CD4-positive, alpha-beta memory T cell (primary cell): ENCODE data around the gene RASL12. TPM values are rescaled to one million over a fixed set of nuclear protein-coding genes. Genes with fewer than 3 reads are reported as not detected.

Experiments
- CTCF ChIA-PET: fragments of 350-600 bp; sonication (Branson Sonifier 250); formaldehyde crosslinking; loops from one replicate; lab custom pipeline; 2021; ENCODE audit warnings: inconsistent platforms; ENCODE audit not compliant: partially characterized antibody; lab: Charles Lee
- POLR2A ChIA-PET: fragments of 350-600 bp; sonication (Branson Sonifier 250); formaldehyde crosslinking; loops from one replicate; lab custom pipeline; 2021; ENCODE audit not compliant: partially characterized antibody; lab: Charles Lee
- DNase-seq, 5 donors: peaks; one replicate each; pipeline versions ENCODE4 v3.0.0 to v3.0.0-alpha.2; 2020 to 2022; ENCODE audit warnings: mixed read lengths in 1 of 5
- H3K27ac ChIP-seq: one replicate; pipeline ENCODE4 v1.7.0; 2013; ENCODE audit warnings: low read depth, low read length
- H3K27me3 ChIP-seq: 2 replicates; pipeline ENCODE4 v1.7.0; 2013; ENCODE audit warnings: mild to moderate bottlenecking, low read length, moderate library complexity; ENCODE audit not compliant: insufficient read depth
- H3K36me3 ChIP-seq: 2 replicates; pipeline ENCODE4 v1.7.0; 2013; ENCODE audit warnings: mild to moderate bottlenecking, low read length, moderate library complexity; ENCODE audit not compliant: insufficient read depth
- H3K4me1 ChIP-seq: 2 replicates; pipeline ENCODE4 v1.7.0; 2013; ENCODE audit warnings: mild to moderate bottlenecking, low read length, moderate library complexity; ENCODE audit not compliant: insufficient read depth
- H3K4me3 ChIP-seq, 2 donors: one replicate each; pipeline ENCODE4 v1.7.0; 2013; ENCODE audit warnings: low read length in 2 of 2, mild to moderate bottlenecking in 1 of 2
- H3K9me3 ChIP-seq, 2 donors: one replicate each; pipeline ENCODE4 v1.7.0; 2013; ENCODE audit warnings: low read length in 2 of 2, control low read depth in 1 of 2; ENCODE audit not compliant: control insufficient read depth in 1 of 2
- H3K27ac Mint-ChIP-seq, 7 donors: one replicate each; pipeline ENCODE4 v1.8.0; 2020 to 2021; ENCODE audit warnings: mixed read lengths in 7 of 7, mild to moderate bottlenecking in 6 of 7, inconsistent platforms in 3 of 7, moderate library complexity in 3 of 7
- H3K27me3 Mint-ChIP-seq, 2 donors: one replicate each; pipeline ENCODE4 v1.8.0; 2020 to 2021; ENCODE audit warnings: mixed read lengths in 2 of 2
- H3K36me3 Mint-ChIP-seq, 2 donors: one replicate each; pipeline ENCODE4 v1.8.0; 2020 to 2021; ENCODE audit warnings: mixed read lengths in 2 of 2, inconsistent platforms in 1 of 2, mild to moderate bottlenecking in 1 of 2
- H3K4me1 Mint-ChIP-seq, 4 donors: one replicate each; pipeline ENCODE4 v1.8.0; 2020 to 2021; ENCODE audit warnings: mixed read lengths in 4 of 4, mild to moderate bottlenecking in 1 of 4
- H3K4me3 Mint-ChIP-seq, 8 donors: one replicate each; pipeline ENCODE4 v1.8.0; 2020 to 2021; ENCODE audit warnings: mixed read lengths in 8 of 8, mild to moderate bottlenecking in 7 of 8, moderate library complexity in 6 of 8, inconsistent platforms in 3 of 8
- H3K9me3 Mint-ChIP-seq, 8 donors: one replicate each; pipeline ENCODE4 v1.8.0; 2020 to 2021; ENCODE audit warnings: mixed read lengths in 8 of 8, mild to moderate bottlenecking in 5 of 8, inconsistent platforms in 3 of 8, moderate library complexity in 1 of 8
- intact Hi-C: fragments of 100-400 bp; cut with micrococcal nuclease; formaldehyde crosslinking; loops from one replicate; pipeline ENCODE4 v1.15.1; 2023
- polyA plus RNA-seq, 2 donors: library from polyadenylated mRNA; unstranded; fragments of 300-500 nt; fragmentation: Illumina TruSeq; gene quantifications; one replicate each; pipeline ENCODE4 v1.2.3, GENCODE V29; 2021
- total RNA-seq, 2 experiments: library from RNA; stranded (reverse); gene quantifications; one replicate each; pipeline ENCODE4 v1.2.3, GENCODE V29; 2021

The RASL12 gene
- total and polyA plus RNA-seq, 4 experiments from 2014 or later: not detected

GRCh38 chr15:65085990-65086679 lies 18.3 kb upstream of the RASL12 start:
- intact Hi-C loops: no loop called here
- ChIA-PET POLR2A (no interaction called here), CTCF (interaction anchor here (1.0 to 1.1 kb wide), 2 partner anchors 12 to 351 kb away, joined by 3 read pairs; no protein-coding TSS in a partner anchor)
- no peak for DNase-seq
- Mint-ChIP-seq H3K27me3 (peaks cover 13 to 15% of the 10 kb centered on the region in 2 donors), H3K4me1 (peaks cover 7 to 14% (median 10%) of the 10 kb centered on the region in 4 donors), H3K36me3 (no peaks in the 10 kb centered on the region), H3K4me3 (no peak overlapping the region), H3K9me3 (no peaks in the 10 kb centered on the region), H3K27ac (peak overlapping the region in 1 of 7 donors; percentile 18)
- H3K4me1 ChIP-seq: peaks cover 10% of the 10 kb centered on the region
- H3K27ac ChIP-seq: no peak overlapping the region
- H3K9me3 ChIP-seq: no peaks in the 10 kb centered on the region
- H3K4me3 ChIP-seq: no peak overlapping the region
- no peaks in the 10 kb centered on the region for H3K27me3 ChIP-seq
- no peaks in the 10 kb centered on the region for H3K36me3 ChIP-seq

GRCh38 chr15:65085207-65085753 lies 17.5 kb upstream of the RASL12 start:
- Mint-ChIP-seq H3K27ac (no peak overlapping the region), H3K36me3 (no peaks in the 10 kb centered on the region)
- POLR2A ChIA-PET: no interaction called here

GRCh38 chr15:65084500-65085206 lies 16.9 kb upstream of the RASL12 start:
- no peak for DNase-seq
- POLR2A ChIA-PET: no interaction called here
- Histone ChIP-seq H3K9me3 (no peaks in the 10 kb centered on the region), H3K36me3 (no peaks in the 10 kb centered on the region), H3K4me1 (peaks cover 10% of the 10 kb centered on the region), H3K27ac (no peak overlapping the region), H3K4me3 (no peak overlapping the region), H3K27me3 (no peaks in the 10 kb centered on the region)
- intact Hi-C loops: no loop called here
- Mint-ChIP-seq H3K27ac (no peak overlapping the region), H3K4me3 (no peak overlapping the region), H3K4me1 (peaks cover 7 to 15% (median 11%) of the 10 kb centered on the region in 4 donors), H3K36me3 (no peaks in the 10 kb centered on the region), H3K9me3 (no peaks in the 10 kb centered on the region), H3K27me3 (peaks cover 16 to 20% of the 10 kb centered on the region in 2 donors)
- CTCF ChIA-PET: no interaction called here

More at GRCh38 chr15:65085207-65085753, 17.5 kb upstream of the RASL12 start:
- peaks cover 16 to 20% of the 10 kb centered on the region in 2 donors for H3K27me3 Mint-ChIP-seq
- H3K9me3 Mint-ChIP-seq: no peaks in the 10 kb centered on the region
- peaks cover 7 to 15% (median 11%) of the 10 kb centered on the region in 4 donors for H3K4me1 Mint-ChIP-seq
- Histone ChIP-seq H3K4me3 (no peak overlapping the region), H3K27me3 (no peaks in the 10 kb centered on the region), H3K4me1 (peaks cover 10% of the 10 kb centered on the region), H3K27ac (no peak overlapping the region), H3K9me3 (no peaks in the 10 kb centered on the region), H3K36me3 (no peaks in the 10 kb centered on the region)
- no peak overlapping the region for H3K4me3 Mint-ChIP-seq
- DNase-seq: no peak
- intact Hi-C loops: no loop called here
- CTCF ChIA-PET: no interaction called here

GRCh38 chr15:65083262-65083701 lies 15.5 kb upstream of the RASL12 start:
- H3K36me3 ChIP-seq: no peaks in the 10 kb centered on the region
- peaks cover 10% of the 10 kb centered on the region for H3K4me1 ChIP-seq
- no peak overlapping the region for H3K27ac ChIP-seq
- Mint-ChIP-seq H3K4me3 (no peak overlapping the region), H3K36me3 (no peaks in the 10 kb centered on the region), H3K4me1 (peaks cover 8 to 15% (median 11%) of the 10 kb centered on the region in 4 donors), H3K27ac (no peak overlapping the region), H3K9me3 (no peaks in the 10 kb centered on the region), H3K27me3 (peaks cover 25% of the 10 kb centered on the region in 2 donors)
- H3K4me3 ChIP-seq: no peak overlapping the region
- ChIA-PET CTCF (no interaction called here), POLR2A (interaction anchor here (0.6 kb wide), 1 partner anchor 214 kb away, joined by 3 read pairs; no protein-coding TSS in a partner anchor)
- no peaks in the 10 kb centered on the region for H3K27me3 ChIP-seq
- no peaks in the 10 kb centered on the region for H3K9me3 ChIP-seq
- intact Hi-C loops: no loop called here
- no peak for DNase-seq

GRCh38 chr15:65082303-65082953 lies 14.6 kb upstream of the RASL12 start:
- Mint-ChIP-seq H3K36me3 (no peaks in the 10 kb centered on the region), H3K4me1 (peaks cover 12 to 22% (median 18%) of the 10 kb centered on the region in 4 donors), H3K27ac (peak overlapping the region in 2 of 7 donors; percentile 23 to 47), H3K4me3 (peak overlapping the region in 4 of 8 donors; percentile 35 to 67 (median 48)), H3K27me3 (peaks cover 26 to 31% of the 10 kb centered on the region in 2 donors), H3K9me3 (no peaks in the 10 kb centered on the region)
- Histone ChIP-seq H3K27me3 (no peaks in the 10 kb centered on the region), H3K4me1 (peaks cover 10% of the 10 kb centered on the region), H3K9me3 (no peaks in the 10 kb centered on the region), H3K36me3 (no peaks in the 10 kb centered on the region), H3K27ac (no peak overlapping the region), H3K4me3 (no peak overlapping the region)
- intact Hi-C loops: no loop called here
- ChIA-PET POLR2A (no interaction called here), CTCF (no interaction called here)
- DNase-seq: peak in 1 of 5 donors; percentile 12

- Histone ChIP-seq H3K36me3 (no peaks in the 10 kb centered on the region), H3K27ac (no peak overlapping the region), H3K9me3 (no peaks in the 10 kb centered on the region), H3K4me1 (peaks cover 10% of the 10 kb centered on the region), H3K4me3 (no peak overlapping the region), H3K27me3 (no peaks in the 10 kb centered on the region)
- Mint-ChIP-seq H3K9me3 (no peaks in the 10 kb centered on the region), H3K27ac (no peak overlapping the region), H3K36me3 (no peaks in the 10 kb centered on the region), H3K27me3 (peaks cover 26 to 31% of the 10 kb centered on the region in 2 donors), H3K4me3 (no peak overlapping the region), H3K4me1 (peaks cover 12 to 22% (median 18%) of the 10 kb centered on the region in 4 donors)
- no peak for DNase-seq
- CTCF ChIA-PET: no interaction called here
- POLR2A ChIA-PET: no interaction called here
- intact Hi-C loops: no loop called here
Observed at GRCh38 chr15:65081758-65082157, 14.0 kb upstream of the RASL12 start.
